ENCODE measurements around the gene SLC25A26. TPM values are rescaled to one million over a fixed set of nuclear protein-coding genes. Genes with fewer than 3 reads are reported as not detected.
A peak's percentile ranks its signal among the peaks of the same experiment; 100 is the strongest.
"Not testable (repeated sequence)": the region's sequence is repeated elsewhere in the genome, so short reads cannot be mapped to it uniquely, and the experiment has no call there.

The SLC25A26 gene
- total RNA-seq, 3 donors from 2014 or later = 15.9 to 25.8 (median 20.2) TPM

GRCh38 chr3:66276705-66277274 is 56.0 kb downstream of the SLC25A26 start:
- H3K36me3 ChIP-seq (ENCODE audit: low read depth) = no peaks in the 10 kb centered on the region
- no peaks in the 10 kb centered on the region for H3K9me3 ChIP-seq
- peak; percentile 39 for TF ChIP-seq CTCF (IDR thresholded peaks at IDR 0.05)
- intact Hi-C loops (cut with DNase I, micrococcal nuclease) = loop anchor here (5.0 to 10.0 kb wide), 2 partner anchors 98 to 541 kb away; no protein-coding TSS in a partner anchor
- no peak overlapping the region for H3K4me3 ChIP-seq
- DNase-seq (peak in 1 of 3 donors; percentile 87), ATAC-seq (peak; percentile 70)
- H3K4me1 ChIP-seq (ENCODE audit: low read depth) = no peaks in the 10 kb centered on the region

- intact Hi-C loops (cut with DNase I, micrococcal nuclease) = loop anchor here (5.0 to 10.0 kb wide), 2 partner anchors 96 to 538 kb away; no protein-coding TSS in a partner anchor
- H3K9me3 ChIP-seq = no peaks in the 10 kb centered on the region
- no peaks in the 10 kb centered on the region for H3K36me3 ChIP-seq (ENCODE audit: low read depth)
- H3K4me1 ChIP-seq (ENCODE audit: low read depth) = no peaks in the 10 kb centered on the region
- DNase-seq = no peak
- TF ChIP-seq CTCF (IDR thresholded peaks at IDR 0.05) = no peak
- H3K4me3 ChIP-seq = no peak overlapping the region
- no peak for ATAC-seq
Observed at GRCh38 chr3:66279168-66279567, 58.4 kb downstream of the SLC25A26 start.

- Histone ChIP-seq H3K9me3 (no peaks in the 10 kb centered on the region), H3K36me3 (ENCODE audit: low read depth) (no peaks in the 10 kb centered on the region), H3K4me3 (no peak overlapping the region), H3K4me1 (ENCODE audit: low read depth) (no peaks in the 10 kb centered on the region)
- no peak for DNase-seq
- intact Hi-C loops (cut with DNase I, micrococcal nuclease) = no loop called here
- ATAC-seq = no peak
- no peak for TF ChIP-seq CTCF (IDR thresholded peaks at IDR 0.05)
Observed at GRCh38 chr3:66280304-66280703, 59.5 kb downstream of the SLC25A26 start.

GRCh38 chr3:66291922-66292321 is 71.1 kb downstream of the SLC25A26 start:
- ATAC-seq; H3K4me1 ChIP-seq (ENCODE audit: low read depth); intact Hi-C loops (cut with DNase I, micrococcal nuclease); H3K36me3 ChIP-seq (ENCODE audit: low read depth); H3K9me3 ChIP-seq; H3K4me3 ChIP-seq; DNase-seq: not testable (repeated sequence)

- Histone ChIP-seq H3K4me3 (no peak overlapping the region), H3K4me1 (ENCODE audit: low read depth) (no peaks in the 10 kb centered on the region), H3K9me3 (no peaks in the 10 kb centered on the region), H3K36me3 (ENCODE audit: low read depth) (no peaks in the 10 kb centered on the region)
- DNase-seq (no peak), ATAC-seq (peak; percentile 68)
- no peak for TF ChIP-seq CTCF (IDR thresholded peaks at IDR 0.05)
- intact Hi-C loops (cut with DNase I, micrococcal nuclease) = no loop called here
Observed at GRCh38 chr3:66297260-66297873, 76.6 kb downstream of the SLC25A26 start.

- peak in 1 of 3 donors; percentile 34 for DNase-seq
- no peaks in the 10 kb centered on the region for H3K36me3 ChIP-seq (ENCODE audit: low read depth)
- no peaks in the 10 kb centered on the region for H3K4me1 ChIP-seq (ENCODE audit: low read depth)
- intact Hi-C loops (cut with DNase I, micrococcal nuclease) = no loop called here
- ATAC-seq = peak; percentile 49
- H3K9me3 ChIP-seq = no peaks in the 10 kb centered on the region
- H3K4me3 ChIP-seq = no peak overlapping the region
- no peak for TF ChIP-seq CTCF (IDR thresholded peaks at IDR 0.05)
Observed at GRCh38 chr3:66297900-66298299, 77.1 kb downstream of the SLC25A26 start.
